Lower lobe of right lung (tissue), 2 donors: ENCODE data around the gene LRIG3. TPM values are rescaled to one million over a fixed set of nuclear protein-coding genes. Genes with fewer than 3 reads are reported as not detected.
"Not testable (repeated sequence)": the region's sequence is repeated elsewhere in the genome, so short reads cannot be mapped to it uniquely, and the experiment has no call there.

Source experiments
- ATAC-seq, 2 donors: fragments of 200-7000 bp; cut with Tn5 transposase; one replicate each; pipeline ENCODE4 v1.9.1; 2020 to 2022; ENCODE audit warnings: mild to moderate bottlenecking in 2 of 2, moderate library complexity in 2 of 2
- DNase-seq: peaks from one replicate; pipeline ENCODE4 v3.0.0-alpha.2; 2020
- H3K27ac ChIP-seq: fragments of 200-600 bp; one replicate; pipeline ENCODE4 v1.8.0; 2022
- H3K27me3 ChIP-seq: fragments of 200-600 bp; one replicate; pipeline ENCODE4 v1.8.0; 2022; ENCODE audit warnings: low read depth
- H3K36me3 ChIP-seq: fragments of 200-600 bp; one replicate; pipeline ENCODE4 v1.8.0; 2022; ENCODE audit warnings: mild to moderate bottlenecking
- H3K4me1 ChIP-seq: fragments of 200-600 bp; one replicate; pipeline ENCODE4 v1.8.0; 2022
- H3K4me3 ChIP-seq: fragments of 200-600 bp; one replicate; pipeline ENCODE4 v1.8.0; 2022; ENCODE audit warnings: mild to moderate bottlenecking
- H3K9me3 ChIP-seq: fragments of 200-600 bp; one replicate; pipeline ENCODE4 v1.8.0; 2022
- intact Hi-C: fragments of 100-400 bp; cut with DNase I; formaldehyde crosslinking; loops from one replicate; pipeline ENCODE4 v1.11.0; 2022
- total RNA-seq: library from RNA; stranded (reverse); fragmentation: NEBNext Ultra II Directional; extraction: Animal tissue kit (Norgen Biotek cat#: 25700); gene quantifications from one replicate; pipeline ENCODE4 v1.2.1, GENCODE V29; 2021
- TF ChIP-seq, protein P1 (sequence below): fragments of 200-600 bp; IDR thresholded peaks from one replicate; pipeline ENCODE4 v1.8.0; 2022; ENCODE audit warnings: antibody characterized with exemption, mild to moderate bottlenecking
- donor health status: DM: no; HTN: yes; CAD: no; lungs with severe emphysema.

LRIG3 gene
- total RNA-seq, 1 donor from 2014 or later = 30.5 TPM

GRCh38 chr12:58858030-58858429 is 62.3 kb downstream of the LRIG3 start:
- DNase-seq (no peak), ATAC-seq (no peak)
- intact Hi-C loops = no loop called here
- Histone ChIP-seq H3K4me1 (no peaks in the 10 kb centered on the region), H3K27me3 (no peaks in the 10 kb centered on the region), H3K9me3 (no peaks in the 10 kb centered on the region), H3K4me3 (no peak overlapping the region), H3K36me3 (no peaks in the 10 kb centered on the region), H3K27ac (no peak overlapping the region)
- TF ChIP-seq, protein P1, sequence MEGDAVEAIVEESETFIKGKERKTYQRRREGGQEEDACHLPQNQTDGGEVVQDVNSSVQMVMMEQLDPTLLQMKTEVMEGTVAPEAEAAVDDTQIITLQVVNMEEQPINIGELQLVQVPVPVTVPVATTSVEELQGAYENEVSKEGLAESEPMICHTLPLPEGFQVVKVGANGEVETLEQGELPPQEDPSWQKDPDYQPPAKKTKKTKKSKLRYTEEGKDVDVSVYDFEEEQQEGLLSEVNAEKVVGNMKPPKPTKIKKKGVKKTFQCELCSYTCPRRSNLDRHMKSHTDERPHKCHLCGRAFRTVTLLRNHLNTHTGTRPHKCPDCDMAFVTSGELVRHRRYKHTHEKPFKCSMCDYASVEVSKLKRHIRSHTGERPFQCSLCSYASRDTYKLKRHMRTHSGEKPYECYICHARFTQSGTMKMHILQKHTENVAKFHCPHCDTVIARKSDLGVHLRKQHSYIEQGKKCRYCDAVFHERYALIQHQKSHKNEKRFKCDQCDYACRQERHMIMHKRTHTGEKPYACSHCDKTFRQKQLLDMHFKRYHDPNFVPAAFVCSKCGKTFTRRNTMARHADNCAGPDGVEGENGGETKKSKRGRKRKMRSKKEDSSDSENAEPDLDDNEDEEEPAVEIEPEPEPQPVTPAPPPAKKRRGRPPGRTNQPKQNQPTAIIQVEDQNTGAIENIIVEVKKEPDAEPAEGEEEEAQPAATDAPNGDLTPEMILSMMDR = no peak

DNA sequence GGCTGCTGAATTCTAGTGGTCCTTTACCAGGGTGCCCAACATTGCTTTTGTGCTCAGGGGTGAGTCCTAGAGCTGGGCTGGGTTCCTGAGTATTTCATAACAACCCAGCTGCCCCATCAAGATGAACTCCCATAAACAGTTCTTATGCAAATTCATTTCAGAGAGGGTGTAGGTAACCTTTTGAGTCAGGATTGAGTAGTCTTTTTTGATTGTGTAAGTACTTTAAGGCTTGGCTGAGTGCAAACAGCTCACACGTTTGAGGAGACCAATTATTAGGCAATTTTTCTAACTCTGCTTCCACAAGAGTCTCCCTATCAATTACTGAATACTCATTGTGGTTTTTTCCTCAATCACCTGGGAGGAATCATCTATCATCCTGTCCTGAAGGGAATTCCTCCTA is 63.1 kb downstream of the LRIG3 start:
- ATAC-seq, H3K4me3 ChIP-seq, H3K36me3 ChIP-seq, H3K9me3 ChIP-seq, intact Hi-C loops, H3K27ac ChIP-seq, H3K4me1 ChIP-seq, DNase-seq, H3K27me3 ChIP-seq: not testable (repeated sequence)

DNA sequence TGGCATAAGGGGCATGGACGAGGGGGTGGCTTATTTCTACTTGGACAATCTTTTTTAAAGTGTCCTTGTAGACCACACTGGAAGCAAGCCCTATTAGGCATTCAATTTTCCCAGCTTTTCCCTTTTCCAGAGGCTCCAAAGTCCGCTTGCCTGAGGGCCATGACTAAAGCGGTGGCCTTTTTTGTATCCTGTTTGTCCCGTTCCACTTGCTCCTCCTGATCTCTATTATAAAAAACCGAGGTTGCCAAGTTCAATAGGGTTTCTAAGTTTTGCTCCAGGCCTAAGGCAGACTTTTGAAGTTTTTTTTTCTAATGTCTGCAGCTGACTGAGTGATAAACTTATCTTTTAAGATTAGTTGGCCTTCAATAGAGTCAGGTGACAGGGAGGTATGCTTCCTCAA is 64.7 kb downstream of the LRIG3 start:
- H3K4me1 ChIP-seq, H3K27me3 ChIP-seq, ATAC-seq, DNase-seq, H3K36me3 ChIP-seq, H3K4me3 ChIP-seq, H3K9me3 ChIP-seq, H3K27ac ChIP-seq, intact Hi-C loops: not testable (repeated sequence)

DNA sequence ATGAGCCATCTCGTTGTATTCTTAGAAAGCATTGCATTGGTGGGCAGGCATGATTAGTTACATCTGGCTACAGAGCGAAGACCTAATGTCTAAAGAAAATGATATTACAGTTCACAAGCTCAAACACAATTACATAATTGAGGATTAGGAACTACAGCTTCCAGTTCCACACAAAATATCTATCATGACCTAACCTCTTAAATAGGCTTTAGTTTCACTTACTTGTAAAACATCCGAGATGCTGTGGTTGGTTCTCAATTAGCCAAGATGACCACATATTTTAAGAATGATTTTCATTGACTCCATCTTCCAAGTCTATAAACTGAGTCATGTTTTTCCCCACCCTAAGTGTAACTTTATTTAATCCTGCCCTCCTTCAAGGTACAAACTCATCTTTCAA is 69.5 kb downstream of the LRIG3 start:
- no peaks in the 10 kb centered on the region for H3K27me3 ChIP-seq
- intact Hi-C loops = no loop called here
- TF ChIP-seq, protein P1 = no peak
- no peak overlapping the region for H3K4me3 ChIP-seq
- H3K9me3 ChIP-seq = no peaks in the 10 kb centered on the region
- no peak for DNase-seq
- no peaks in the 10 kb centered on the region for H3K4me1 ChIP-seq
- no peaks in the 10 kb centered on the region for H3K36me3 ChIP-seq
- ATAC-seq = no peak
- no peak overlapping the region for H3K27ac ChIP-seq

- H3K27ac ChIP-seq = no peak overlapping the region
- ATAC-seq = no peak
- H3K4me1 ChIP-seq = no peaks in the 10 kb centered on the region
- intact Hi-C loops = no loop called here
- no peaks in the 10 kb centered on the region for H3K27me3 ChIP-seq
- no peaks in the 10 kb centered on the region for H3K36me3 ChIP-seq
- TF ChIP-seq, protein P1 = no peak
- no peaks in the 10 kb centered on the region for H3K9me3 ChIP-seq
- no peak for DNase-seq
- no peak overlapping the region for H3K4me3 ChIP-seq
These were observed 72.3 kb downstream of the LRIG3 start for GRCh38 chr12:58847901-58848600.

DNA sequence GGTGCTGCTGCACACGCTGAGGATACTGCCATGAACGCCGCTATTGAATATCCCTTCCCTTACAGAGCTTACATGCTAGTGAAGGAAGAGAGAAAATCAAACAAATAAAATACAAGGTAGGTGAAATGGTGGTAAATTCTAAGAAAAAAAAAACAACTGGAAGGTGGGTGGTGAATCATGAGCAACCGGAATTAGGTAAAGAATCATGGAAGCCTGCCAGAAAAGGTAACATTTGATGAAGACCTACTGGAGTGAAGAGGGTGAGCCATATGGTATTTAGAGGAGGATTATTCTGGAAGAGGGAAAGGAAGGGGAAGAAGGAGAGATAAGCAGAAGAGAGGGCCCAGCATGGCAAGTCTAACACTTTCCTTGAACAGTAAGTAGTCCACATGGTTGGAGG is 76.1 kb downstream of the LRIG3 start:
- Histone ChIP-seq H3K36me3 (no peaks in the 10 kb centered on the region), H3K4me1 (no peaks in the 10 kb centered on the region), H3K27me3 (no peaks in the 10 kb centered on the region), H3K27ac (no peak overlapping the region), H3K9me3 (no peaks in the 10 kb centered on the region), H3K4me3 (no peak overlapping the region)
- no peak for DNase-seq
- intact Hi-C loops = no loop called here
- TF ChIP-seq, protein P1 = no peak
- no peak for ATAC-seq
